Fibroblast of lung (primary cell): ENCODE results near the gene INPP5A. TPM values are rescaled to one million over a fixed set of nuclear protein-coding genes. Genes with fewer than 3 reads are reported as not detected.

Source experiments
- DNase-seq, 2 donors: peaks; one replicate each; pipeline versions ENCODE4 v3.0.0 to v3.0.0-alpha.2; 2010; ENCODE audit warnings: low read depth in 2 of 2
- H2AFZ ChIP-seq: 2 replicates; pipeline ENCODE4 v1.5.1; 2012; ENCODE audit warnings: low read length, control low read depth, inconsistent platforms
- H3K27ac ChIP-seq: 2 replicates; pipeline ENCODE4 v1.5.1; 2011; ENCODE audit warnings: low read length, control low read depth; ENCODE audit not compliant: insufficient read depth
- H3K27me3 ChIP-seq: 2 replicates; pipeline ENCODE4 v1.5.1; 2011; ENCODE audit warnings: mild to moderate bottlenecking, low read length; ENCODE audit not compliant: control insufficient read depth, insufficient read depth
- H3K36me3 ChIP-seq: 2 replicates; pipeline ENCODE4 v1.5.1; 2011; ENCODE audit warnings: low read length; ENCODE audit not compliant: control insufficient read depth, insufficient read depth
- H3K4me1 ChIP-seq: 2 replicates; pipeline ENCODE4 v1.5.1; 2011; ENCODE audit warnings: low read length; ENCODE audit not compliant: control insufficient read depth, insufficient read depth; ENCODE audit errors: extremely low read depth
- H3K4me2 ChIP-seq: 2 replicates; pipeline ENCODE4 v1.5.1; 2011; ENCODE audit warnings: low read length, control low read depth; ENCODE audit not compliant: insufficient read depth; ENCODE audit errors: extremely low read depth
- H3K4me3 ChIP-seq, 4 experiments: fragments of 200-600 bp in 1 of 4; sonication (generic) in 1 of 4; replicated peaks in 1 of 4; 2 replicates each; pipeline ENCODE4 v1.5.1; 2011 to 2016; ENCODE audit warnings: low read length in 4 of 4, low read depth in 3 of 4, mild to moderate bottlenecking in 3 of 4, control low read depth in 2 of 4, inconsistent platforms in 1 of 4, mixed read lengths in 1 of 4; ENCODE audit not compliant: insufficient read depth in 1 of 4; ENCODE audit errors: control extremely low read depth in 1 of 4
- H3K79me2 ChIP-seq: 2 replicates; pipeline ENCODE4 v1.5.1; 2012; ENCODE audit warnings: mild to moderate bottlenecking, low read length, inconsistent platforms; ENCODE audit not compliant: control insufficient read depth, insufficient read depth
- H3K9ac ChIP-seq: 2 replicates; pipeline ENCODE4 v1.5.1; 2011; ENCODE audit warnings: mild to moderate bottlenecking, low read length, control low read depth; ENCODE audit not compliant: insufficient read depth
- H3K9me3 ChIP-seq: 2 replicates; pipeline ENCODE4 v1.5.1; 2012; ENCODE audit warnings: low read depth, low read length; ENCODE audit not compliant: control insufficient read depth, insufficient read depth
- H4K20me1 ChIP-seq: 2 replicates; pipeline ENCODE4 v1.5.1; 2011; ENCODE audit warnings: low read length; ENCODE audit not compliant: control insufficient read depth, insufficient read depth; ENCODE audit errors: extremely low read depth
- CTCF ChIP-seq, 2 donors: IDR thresholded peaks in 1 of 2; conservative IDR thresholded peaks in 1 of 2; 1 replicate in 1 of 2; 2 replicates in 1 of 2; pipeline ENCODE4 v1.5.1; 2011 to 2012; ENCODE audit warnings: low read length in 2 of 2, control low read depth in 1 of 2, inconsistent platforms in 1 of 2, low read depth in 1 of 2, mild to moderate bottlenecking in 1 of 2
- EZH2 ChIP-seq: IDR thresholded peaks from 2 replicates; pipeline ENCODE4 v1.5.1; 2012; ENCODE audit warnings: low read length, control low read depth, mild to moderate bottlenecking; ENCODE audit errors: missing control alignments
- polyA plus RNA-seq, 2 donors: library from polyadenylated mRNA; depleted of rRNA in 1 of 2; stranded (reverse) in 1 of 2; unstranded in 1 of 2; fragments of >200 nt; gene quantifications; 2 replicates each; pipeline ENCODE4 v1.2.1, GENCODE V29; 2011 to 2012; ENCODE audit warnings: missing spikeins in 1 of 2
- total RNA-seq: library from RNA; depleted of rRNA; stranded (reverse); fragments of >200 nt; gene quantifications from 2 replicates; pipeline ENCODE4 v1.2.1, GENCODE V29; 2014

Gene INPP5A
- total and polyA plus RNA-seq, 2 donors (not counting 1 experiment from before 2014, with no cell fraction given), result 24.6 to 39.9 TPM

GRCh38 chr10:132611986-132612385 is 74.4 kb downstream of the INPP5A start:
- no peak overlapping the region for H3K4me3 ChIP-seq
- TF ChIP-seq CTCF (conservative IDR thresholded peaks at IDR 0.05 in 1 of 2, IDR thresholded peaks at IDR 0.05 in 1 of 2; ENCODE audit: low read depth in 1 of 2, low read length in 2 of 2) (no peak), EZH2 (no peak)
- H3K27me3 ChIP-seq, result no peaks in the 10 kb centered on the region
- no peak overlapping the region for H2AFZ ChIP-seq
- no peaks in the 10 kb centered on the region for H3K9me3 ChIP-seq
- H3K4me2 ChIP-seq, result no peak overlapping the region
- H3K36me3 ChIP-seq, result no peaks in the 10 kb centered on the region
- H4K20me1 ChIP-seq, result no peaks in the 10 kb centered on the region
- no peak for DNase-seq
- H3K9ac ChIP-seq, result no peak overlapping the region
- H3K27ac ChIP-seq, result no peak overlapping the region
- no peaks in the 10 kb centered on the region for H3K4me1 ChIP-seq
- H3K79me2 ChIP-seq, result no peaks in the 10 kb centered on the region

GRCh38 chr10:132612571-132613504 is 75.3 kb downstream of the INPP5A start:
- Histone ChIP-seq H3K27ac (no peak overlapping the region), H3K79me2 (no peaks in the 10 kb centered on the region), H3K4me3 (no peak overlapping the region), H3K9me3 (no peaks in the 10 kb centered on the region), H3K36me3 (no peaks in the 10 kb centered on the region), H3K4me2 (no peak overlapping the region), H3K9ac (no peak overlapping the region), H2AFZ (no peak overlapping the region), H3K4me1 (no peaks in the 10 kb centered on the region), H4K20me1 (no peaks in the 10 kb centered on the region), H3K27me3 (no peaks in the 10 kb centered on the region)
- TF ChIP-seq EZH2 (no peak), CTCF (conservative IDR thresholded peaks at IDR 0.05 in 1 of 2, IDR thresholded peaks at IDR 0.05 in 1 of 2; ENCODE audit: low read depth in 1 of 2, low read length in 2 of 2) (no peak)
- peak in 1 of 2 donors; percentile 51 for DNase-seq

GRCh38 chr10:132613566-132614348 is 76.2 kb downstream of the INPP5A start:
- H3K9ac ChIP-seq, result no peak overlapping the region
- H3K27me3 ChIP-seq, result no peaks in the 10 kb centered on the region
- TF ChIP-seq CTCF (conservative IDR thresholded peaks at IDR 0.05 in 1 of 2, IDR thresholded peaks at IDR 0.05 in 1 of 2; ENCODE audit: low read depth in 1 of 2, low read length in 2 of 2) (no peak), EZH2 (no peak)
- no peak for DNase-seq
- H3K4me2 ChIP-seq, result no peak overlapping the region
- no peaks in the 10 kb centered on the region for H3K79me2 ChIP-seq
- H3K27ac ChIP-seq, result no peak overlapping the region
- H3K36me3 ChIP-seq, result no peaks in the 10 kb centered on the region
- H3K4me3 ChIP-seq, result no peak overlapping the region
- H3K9me3 ChIP-seq, result no peaks in the 10 kb centered on the region
- H3K4me1 ChIP-seq, result no peaks in the 10 kb centered on the region
- no peak overlapping the region for H2AFZ ChIP-seq
- H4K20me1 ChIP-seq, result no peaks in the 10 kb centered on the region
